Superior temporal gyrus (tissue), 1 donor: ENCODE measurements around the gene WBP11.
A peak's percentile ranks its signal among the peaks of the same experiment; 100 is the strongest.

Experiments
- DNase-seq: peaks from one replicate; pipeline ENCODE4 v3.0.0-alpha.2; 2016; ENCODE audit errors: extremely low spot score

Gene WBP11

GRCh38 chr12:14803011-14803829 is at the start of gene WBP11, which contains the start of gene C12orf60:
WBP11 (minus strand) TSS chr12:14803478; CDS start chr12:14801383, 2,095 bp downstream.
C12orf60 (plus strand) TSS chr12:14803670; CDS start chr12:14822936, 19,266 bp downstream.
- peak; percentile 100 for DNase-seq

- DNase-seq, result no peak
Measured at GRCh38 chr12:14852880-14853279, 49.6 kb upstream of the WBP11 start.

GRCh38 chr12:14850929-14851663 is 47.8 kb upstream of the WBP11 start:
- peak; percentile 3 for DNase-seq

- no peak for DNase-seq
Measured at GRCh38 chr12:14849661-14850060, 46.4 kb upstream of the WBP11 start.

GRCh38 chr12:14846876-14847580 is 43.8 kb upstream of the WBP11 start:
- no peak for DNase-seq

GRCh38 chr12:14846042-14846587 is 42.8 kb upstream of the WBP11 start:
- DNase-seq, result no peak

- peak; percentile 88 for DNase-seq
Measured at GRCh38 chr12:14845350-14845750, 42.1 kb upstream of the WBP11 start.

GRCh38 chr12:14844401-14844800 is 41.1 kb upstream of the WBP11 start:
- no peak for DNase-seq

GRCh38 chr12:14843425-14843887 is 40.2 kb upstream of the WBP11 start, which contains the start of gene ART4:
ART4 (minus strand) TSS chr12:14843526; CDS start chr12:14843113, 413 bp downstream.
- no peak for DNase-seq

GRCh38 chr12:14842315-14842714 is 39.0 kb upstream of the WBP11 start:
- DNase-seq, result no peak

- DNase-seq, result no peak
Measured at GRCh38 chr12:14841761-14842160, 38.5 kb upstream of the WBP11 start.

GRCh38 chr12:14840616-14841015 is 37.3 kb upstream of the WBP11 start:
- DNase-seq, result no peak

- no peak for DNase-seq
Measured at GRCh38 chr12:14839262-14839661, 36.0 kb upstream of the WBP11 start.

GRCh38 chr12:14836336-14837210 is 33.3 kb upstream of the WBP11 start:
- DNase-seq, result no peak

- DNase-seq, result no peak
Measured at GRCh38 chr12:14834509-14834908, 31.2 kb upstream of the WBP11 start.

GRCh38 chr12:14833952-14834351 is 30.7 kb upstream of the WBP11 start:
- no peak for DNase-seq

- no peak for DNase-seq
Measured at GRCh38 chr12:14833336-14833735, 30.1 kb upstream of the WBP11 start.

GRCh38 chr12:14828892-14829291 is 25.6 kb upstream of the WBP11 start:
- no peak for DNase-seq

- DNase-seq, result no peak
Measured at GRCh38 chr12:14827043-14827442, 23.8 kb upstream of the WBP11 start.

GRCh38 chr12:14826491-14826890 is 23.2 kb upstream of the WBP11 start:
- DNase-seq, result no peak

- no peak for DNase-seq
Measured at GRCh38 chr12:14825256-14825655, 22.0 kb upstream of the WBP11 start.
